ENCODE data around the gene KIRREL2. TPM values are rescaled to one million over a fixed set of nuclear protein-coding genes. Genes with fewer than 3 reads are reported as not detected.
"Not testable (repeated sequence)": the region's sequence is repeated elsewhere in the genome, so short reads cannot be mapped to it uniquely, and the experiment has no call there.

Gene KIRREL2
- total and polyA plus RNA-seq, 5 experiments from 2014 or later = 0.16 to 0.99 (median 0.77) TPM

DNA sequence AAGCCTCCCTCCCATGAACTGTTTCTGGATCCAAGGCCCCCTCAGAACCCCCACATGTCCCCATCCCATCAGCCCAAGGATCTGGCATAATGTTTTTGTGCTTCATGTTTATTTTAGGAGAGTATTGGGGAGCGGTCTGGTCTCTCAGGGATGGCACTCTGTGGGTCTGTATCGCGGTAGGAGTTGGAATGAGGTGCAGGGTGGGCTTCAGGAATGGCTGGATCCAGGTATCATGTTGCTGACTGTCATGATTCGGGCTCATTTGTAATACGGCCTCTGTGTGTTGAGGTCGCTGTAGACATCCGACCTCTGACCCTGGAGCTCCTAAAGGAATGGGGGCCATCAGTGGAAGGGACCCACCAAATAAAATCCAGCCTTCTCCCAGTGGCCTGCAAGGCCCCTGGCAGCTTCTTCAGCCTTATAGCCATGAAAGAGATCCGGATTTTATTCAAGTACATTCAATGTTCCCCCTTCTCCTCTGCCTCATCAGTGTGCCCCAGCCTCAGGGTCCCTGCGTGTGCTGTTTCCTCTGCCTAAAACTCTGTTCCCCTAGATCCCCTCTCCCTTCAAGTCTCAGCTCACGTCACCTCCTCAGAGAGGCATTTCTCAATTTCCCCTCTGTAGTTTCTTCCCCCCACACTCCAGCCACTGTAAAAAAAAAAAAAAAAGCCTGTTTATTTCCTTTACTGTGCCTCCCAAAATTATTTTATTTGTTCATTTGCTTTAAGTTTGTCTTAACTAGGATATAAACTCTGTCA, 47.8 kb downstream of the KIRREL2 start:
- no peak for DNase-seq
- peak overlapping the region; percentile 69 to 100 (median 99) for H3K4me3 Mint-ChIP-seq
- POLR2A ChIA-PET = interaction anchor here (0.7 to 4.1 kb wide), 6 partner anchors 23 to 1112 kb away, joined by 3 to 49 read pairs (median 4); partner anchors contain the start of gene LIN37
- H3K27ac Mint-ChIP-seq = peak overlapping the region; percentile 89 to 100 (median 96)
- no peaks in the 10 kb centered on the region for H3K9me3 Mint-ChIP-seq
- no peaks in the 10 kb centered on the region for H3K27me3 Mint-ChIP-seq
- peaks cover 33 to 75% (median 56%) of the 10 kb centered on the region in 4 donors for H3K4me1 Mint-ChIP-seq
- peaks cover 0 to 8% (median 5%) of the 10 kb centered on the region in 3 donors for H3K36me3 Mint-ChIP-seq
- no peak for ATAC-seq

DNA sequence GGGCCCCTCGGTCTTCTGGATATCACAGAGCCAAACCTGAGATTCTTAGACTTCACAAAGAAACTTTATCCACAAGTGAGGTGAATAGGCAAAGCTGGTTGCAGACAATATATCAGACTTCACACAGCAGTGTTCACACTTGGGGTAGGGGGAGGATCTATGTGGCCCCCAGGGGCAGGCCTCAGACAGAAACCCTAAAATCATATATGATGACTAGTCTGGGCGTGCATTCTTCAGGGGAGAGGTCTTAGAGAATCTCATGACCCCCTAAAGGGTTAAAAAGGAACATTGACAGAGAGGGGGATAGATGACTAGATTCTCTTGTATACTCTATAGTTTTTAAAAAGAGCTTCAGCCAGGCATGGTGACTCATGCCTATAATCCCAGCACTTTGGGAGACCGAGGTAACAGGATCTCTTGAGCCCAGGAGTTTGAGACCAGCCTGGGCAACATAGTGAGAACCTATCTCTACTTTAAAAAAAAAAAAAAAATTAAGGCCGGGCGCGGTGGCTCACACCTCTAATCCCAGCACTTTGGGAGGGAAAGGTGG, 48.5 kb downstream of the KIRREL2 start:
- peaks cover 0 to 8% (median 5%) of the 10 kb centered on the region in 3 donors for H3K36me3 Mint-ChIP-seq
- H3K27ac Mint-ChIP-seq = peak overlapping the region; percentile 89 to 100 (median 96)
- no peak for DNase-seq
- H3K4me1 Mint-ChIP-seq = peaks cover 33 to 80% (median 60%) of the 10 kb centered on the region in 4 donors
- POLR2A ChIA-PET = interaction anchor here (0.7 to 4.1 kb wide), 4 partner anchors 22 to 892 kb away, joined by 4 to 49 read pairs (median 4); no protein-coding TSS in a partner anchor
- no peaks in the 10 kb centered on the region for H3K9me3 Mint-ChIP-seq
- no peak for ATAC-seq
- peak overlapping the region in 7 of 10 donors; percentile 29 to 100 (median 99) for H3K4me3 Mint-ChIP-seq
- H3K27me3 Mint-ChIP-seq = no peaks in the 10 kb centered on the region

DNA sequence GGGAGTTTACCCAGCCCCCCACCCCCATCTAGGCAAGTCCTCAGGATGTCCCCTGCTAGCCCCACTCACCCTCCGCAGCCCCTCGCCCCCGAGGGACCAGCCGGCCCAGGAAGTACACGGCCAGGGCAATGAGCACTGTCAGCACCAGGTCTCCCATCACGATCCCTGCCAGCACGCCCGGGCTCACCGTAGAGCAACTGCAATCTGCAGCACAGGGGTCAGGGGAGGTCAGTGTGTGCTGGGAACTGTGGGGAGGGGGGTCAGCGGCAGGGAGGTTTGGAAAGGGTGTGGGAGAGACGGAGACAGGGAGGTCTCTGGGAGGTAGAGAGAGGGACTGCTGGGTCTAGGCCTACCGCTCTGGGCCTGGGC, 50.6 kb downstream of the KIRREL2 start:
- DNase-seq = no peak
- H3K27me3 Mint-ChIP-seq = no peaks in the 10 kb centered on the region
- H3K4me1 Mint-ChIP-seq = peaks cover 30 to 75% (median 55%) of the 10 kb centered on the region in 4 donors
- H3K36me3 Mint-ChIP-seq = peaks cover 0 to 8% (median 5%) of the 10 kb centered on the region in 3 donors
- POLR2A ChIA-PET = no interaction called here
- H3K9me3 Mint-ChIP-seq = no peaks in the 10 kb centered on the region
- H3K27ac Mint-ChIP-seq = peak overlapping the region in 6 of 10 donors; percentile 41 to 76 (median 61)
- ATAC-seq = no peak
- H3K4me3 Mint-ChIP-seq = peak overlapping the region in 3 of 10 donors; percentile 19 to 84 (median 58)

DNA sequence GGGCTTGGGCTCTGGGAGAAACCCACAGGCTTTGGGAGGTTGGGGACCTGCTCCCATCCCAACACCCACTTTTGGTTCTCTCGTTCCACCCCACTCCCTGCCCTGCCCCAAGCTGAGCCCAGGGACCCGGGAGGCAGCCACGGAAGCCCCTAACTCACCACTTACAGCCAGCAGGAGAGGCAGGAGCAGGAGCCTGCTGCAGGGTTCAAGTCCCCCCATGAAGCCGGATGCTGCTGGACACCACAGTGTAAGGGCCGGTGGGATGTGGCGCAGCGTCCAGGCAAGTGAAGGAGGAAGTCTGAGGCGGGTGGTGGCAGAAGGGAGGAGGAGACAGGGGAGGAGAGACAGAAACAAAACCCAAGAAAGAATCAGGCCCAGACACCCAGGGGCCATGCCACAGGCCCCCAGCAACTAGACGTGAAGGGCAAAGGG, 51.3 kb downstream of the KIRREL2 start, which contains the start of gene TYROBP:
TSS of gene TYROBP (minus strand) at position 286 of the 432 bp plus-strand sequence. CDS start at position 219, 67 bp downstream.
- H3K27ac Mint-ChIP-seq = peak within 1 kb of the TSS in 9 of 10 donors; percentile 63 to 90 (median 76)
- POLR2A ChIA-PET = interaction anchor here (1.1 kb wide), 1 partner anchor 10 kb away, joined by 3 read pairs; no protein-coding TSS in a partner anchor
- ATAC-seq = no peak
- peak within 1 kb of the TSS in 7 of 10 donors; percentile 19 to 84 (median 68) for H3K4me3 Mint-ChIP-seq
- peaks cover 28 to 68% (median 52%) of the 10 kb centered on the region in 4 donors for H3K4me1 Mint-ChIP-seq
- H3K27me3 Mint-ChIP-seq = no peaks in the 10 kb centered on the region
- no peak for DNase-seq
- no peaks in the 10 kb centered on the region for H3K9me3 Mint-ChIP-seq
- H3K36me3 Mint-ChIP-seq = peaks cover 0 to 8% (median 5%) of the 10 kb centered on the region in 3 donors

DNA sequence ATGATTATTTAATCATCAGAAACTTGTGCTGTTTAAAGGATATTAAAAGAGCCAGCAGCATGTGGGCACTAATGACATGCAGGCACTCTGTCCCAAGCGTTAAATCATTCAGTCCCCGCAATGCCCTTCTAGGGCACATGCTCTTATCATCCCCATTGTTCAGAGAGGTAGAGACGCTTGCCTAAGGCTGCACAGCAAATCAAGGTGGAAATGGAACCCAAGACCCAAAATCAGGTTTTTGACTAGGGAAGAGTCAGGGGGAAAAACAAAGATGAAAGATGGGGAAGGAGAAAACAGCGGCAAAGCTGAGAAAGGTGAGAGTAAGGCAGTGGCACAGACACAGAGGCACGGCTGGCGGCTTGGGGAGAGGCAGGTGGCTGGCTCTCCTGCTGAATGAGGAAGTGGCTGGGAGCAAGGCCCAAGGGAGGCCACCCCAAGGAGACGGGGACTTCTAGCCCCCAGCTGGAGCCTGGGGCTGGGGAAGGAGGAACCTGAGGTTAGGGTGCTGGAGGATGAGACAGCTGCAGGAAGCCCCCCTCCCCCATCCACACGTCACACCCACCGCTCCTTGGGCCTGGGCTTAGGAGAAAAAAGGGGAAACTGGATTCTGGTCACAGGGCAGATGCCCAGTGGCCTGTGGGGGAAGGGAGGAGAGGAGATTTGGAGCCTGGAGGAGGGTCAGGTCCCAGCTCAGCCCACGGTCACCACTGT, 52.4 kb downstream of the KIRREL2 start:
- H3K4me1 Mint-ChIP-seq = peaks cover 19 to 65% (median 44%) of the 10 kb centered on the region in 4 donors
- peaks cover 0 to 3% (median 0%) of the 10 kb centered on the region in 3 donors for H3K36me3 Mint-ChIP-seq
- POLR2A ChIA-PET = interaction anchor here (1.1 to 1.2 kb wide), 2 partner anchors 9 to 22 kb away, joined by 3 to 5 read pairs; no protein-coding TSS in a partner anchor
- H3K27me3 Mint-ChIP-seq = no peaks in the 10 kb centered on the region
- peak overlapping the region in 6 of 10 donors; percentile 43 to 82 (median 70) for H3K4me3 Mint-ChIP-seq
- ATAC-seq = peak; percentile 18 to 59
- H3K27ac Mint-ChIP-seq = peak overlapping the region in 8 of 10 donors; percentile 17 to 90 (median 78)
- no peaks in the 10 kb centered on the region for H3K9me3 Mint-ChIP-seq
- peak in 1 of 10 donors; percentile 54 for DNase-seq

DNA sequence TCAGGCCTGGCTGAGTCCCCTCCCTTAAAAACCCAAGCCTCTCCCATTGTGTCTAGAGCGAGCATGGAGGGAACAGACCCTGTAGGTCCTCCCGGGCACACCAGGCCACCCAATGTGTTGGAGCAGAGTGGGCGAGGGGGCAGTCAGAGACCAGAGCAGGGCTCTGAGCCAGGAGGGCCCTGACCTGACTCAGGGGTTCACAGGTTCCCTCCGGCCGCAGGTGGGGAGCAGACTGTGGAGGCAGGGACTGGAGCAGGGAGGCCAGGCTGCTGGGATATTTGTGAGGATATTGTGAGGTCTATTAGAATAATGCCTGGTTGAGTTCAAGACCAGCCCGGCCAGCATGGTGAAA, 52.9 kb downstream of the KIRREL2 start:
- Mint-ChIP-seq H3K4me3 (peak overlapping the region in 2 of 10 donors; percentile 55 to 82), H3K36me3 (no peaks in the 10 kb centered on the region), H3K9me3 (no peaks in the 10 kb centered on the region), H3K27ac (peak overlapping the region in 2 of 10 donors; percentile 53 to 87), H3K27me3 (no peaks in the 10 kb centered on the region), H3K4me1 (peaks cover 15 to 60% (median 39%) of the 10 kb centered on the region in 4 donors)
- DNase-seq = no peak
- no peak for ATAC-seq
- POLR2A ChIA-PET = interaction anchor here (0.9 to 1.2 kb wide), 2 partner anchors 20 to 22 kb away, joined by 3 to 5 read pairs; no protein-coding TSS in a partner anchor

DNA sequence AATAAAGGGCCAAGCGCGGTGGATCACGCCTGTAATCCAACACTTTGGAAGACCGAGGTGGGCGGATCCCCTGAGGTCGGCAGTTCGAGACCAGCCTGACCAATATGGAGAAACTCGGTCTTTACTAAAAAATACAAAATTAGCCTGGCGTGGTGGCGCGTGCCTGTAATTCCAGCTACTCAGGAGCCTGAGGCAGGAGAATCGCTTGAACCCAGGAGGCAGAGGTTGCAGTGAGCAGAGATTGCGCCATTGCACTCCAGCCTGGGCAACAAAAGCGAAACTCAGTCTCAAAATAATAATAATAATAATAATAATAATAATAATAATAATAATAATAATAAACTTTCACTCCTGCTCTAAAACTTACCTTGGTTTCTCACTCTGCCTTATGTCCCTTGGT, 53.6 kb downstream of the KIRREL2 start:
- not testable (repeated sequence) for ATAC-seq, H3K9me3 Mint-ChIP-seq, DNase-seq, H3K36me3 Mint-ChIP-seq, H3K4me3 Mint-ChIP-seq, H3K27me3 Mint-ChIP-seq
- Mint-ChIP-seq H3K4me1 (peaks cover 9 to 53% (median 33%) of the 10 kb centered on the region in 4 donors), H3K27ac (peak overlapping the region in 2 of 10 donors; percentile 13 to 87)
- POLR2A ChIA-PET = interaction anchor here (0.9 kb wide), 1 partner anchor 19 kb away, joined by 3 read pairs; no protein-coding TSS in a partner anchor

DNA sequence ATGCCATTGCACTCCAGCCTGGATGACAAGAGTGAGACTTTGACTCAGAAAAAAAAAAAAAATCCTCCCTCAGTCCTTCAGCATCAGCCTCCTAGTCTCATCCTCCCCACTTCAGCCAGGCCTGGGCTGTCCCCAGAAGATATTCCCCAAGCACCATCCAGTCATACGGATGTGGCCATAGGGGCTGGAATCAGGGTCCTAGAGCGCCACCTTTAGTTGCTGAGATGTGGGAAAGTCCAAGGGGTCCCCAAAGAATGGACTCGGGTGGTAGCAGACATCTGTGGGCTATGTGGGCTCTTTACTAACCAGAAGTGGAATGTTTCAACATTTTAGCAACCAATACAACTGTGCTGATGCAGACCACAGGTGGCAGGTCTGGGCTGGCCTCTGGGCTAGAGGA, 54.5 kb downstream of the KIRREL2 start:
- H3K9me3 Mint-ChIP-seq = no peaks in the 10 kb centered on the region
- peaks cover 9 to 52% (median 33%) of the 10 kb centered on the region in 4 donors for H3K4me1 Mint-ChIP-seq
- H3K36me3 Mint-ChIP-seq = no peaks in the 10 kb centered on the region
- H3K4me3 Mint-ChIP-seq = no peak overlapping the region
- DNase-seq (no peak), ATAC-seq (no peak)
- H3K27ac Mint-ChIP-seq = peak overlapping the region in 3 of 10 donors; percentile 12 to 28 (median 15)
- POLR2A ChIA-PET = interaction anchor here (0.9 kb wide), 1 partner anchor 15 kb away, joined by 3 read pairs; no protein-coding TSS in a partner anchor
- no peaks in the 10 kb centered on the region for H3K27me3 Mint-ChIP-seq

DNA sequence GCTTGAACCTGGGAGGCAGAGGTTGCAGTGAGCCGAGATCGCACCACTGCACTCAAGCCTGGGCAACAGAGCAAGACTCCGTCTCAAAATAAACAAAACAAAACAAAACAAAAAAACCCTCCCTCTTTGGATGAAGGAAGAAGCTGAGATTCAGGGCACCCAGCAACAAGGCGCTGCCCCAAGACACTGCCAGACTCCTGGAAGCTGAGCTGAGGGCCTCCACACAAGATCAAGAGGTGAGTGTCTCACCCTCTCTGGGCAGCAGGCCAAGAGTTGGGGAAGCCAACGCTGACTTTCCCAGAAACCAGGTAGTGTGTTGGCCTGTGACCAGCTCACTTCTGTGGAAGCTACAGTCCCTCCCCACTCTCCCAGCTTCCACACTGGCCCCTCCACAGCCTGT, 55.1 kb downstream of the KIRREL2 start:
- Mint-ChIP-seq H3K4me1 (peaks cover 9 to 47% (median 32%) of the 10 kb centered on the region in 4 donors), H3K27ac (peak overlapping the region in 2 of 10 donors; percentile 5 to 28), H3K9me3 (no peaks in the 10 kb centered on the region), H3K4me3 (peak overlapping the region in 1 of 10 donors; percentile 14), H3K27me3 (no peaks in the 10 kb centered on the region), H3K36me3 (no peaks in the 10 kb centered on the region)
- POLR2A ChIA-PET = interaction anchor here (0.8 to 0.9 kb wide), 2 partner anchors 11 to 15 kb away, joined by 3 read pairs; no protein-coding TSS in a partner anchor
- ATAC-seq = no peak
- no peak for DNase-seq

DNA sequence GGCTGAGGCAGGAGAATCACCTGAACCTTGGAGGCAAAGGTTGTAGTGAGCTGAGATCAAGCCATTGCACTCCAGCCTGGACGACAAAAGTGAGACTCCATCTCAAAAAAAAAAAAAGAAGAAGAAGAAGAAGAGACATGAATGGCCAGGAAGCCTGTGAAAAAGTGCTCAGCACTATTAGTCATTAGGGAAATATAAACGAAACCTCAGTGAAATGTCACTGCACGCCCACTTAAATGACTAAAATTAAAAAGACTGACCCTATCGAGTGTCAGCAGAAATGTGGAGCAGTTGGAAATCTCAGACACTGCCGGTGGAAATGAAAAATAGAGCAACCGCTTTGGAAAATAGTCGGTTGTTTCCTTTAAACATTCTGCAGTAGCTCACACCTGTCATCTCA, 56.9 kb downstream of the KIRREL2 start:
- no peak overlapping the region for H3K27ac Mint-ChIP-seq
- no peaks in the 10 kb centered on the region for H3K36me3 Mint-ChIP-seq
- DNase-seq (no peak), ATAC-seq (no peak)
- no peak overlapping the region for H3K4me3 Mint-ChIP-seq
- POLR2A ChIA-PET = no interaction called here
- peaks cover 9 to 36% (median 21%) of the 10 kb centered on the region in 4 donors for H3K4me1 Mint-ChIP-seq
- no peaks in the 10 kb centered on the region for H3K9me3 Mint-ChIP-seq
- no peaks in the 10 kb centered on the region for H3K27me3 Mint-ChIP-seq

DNA sequence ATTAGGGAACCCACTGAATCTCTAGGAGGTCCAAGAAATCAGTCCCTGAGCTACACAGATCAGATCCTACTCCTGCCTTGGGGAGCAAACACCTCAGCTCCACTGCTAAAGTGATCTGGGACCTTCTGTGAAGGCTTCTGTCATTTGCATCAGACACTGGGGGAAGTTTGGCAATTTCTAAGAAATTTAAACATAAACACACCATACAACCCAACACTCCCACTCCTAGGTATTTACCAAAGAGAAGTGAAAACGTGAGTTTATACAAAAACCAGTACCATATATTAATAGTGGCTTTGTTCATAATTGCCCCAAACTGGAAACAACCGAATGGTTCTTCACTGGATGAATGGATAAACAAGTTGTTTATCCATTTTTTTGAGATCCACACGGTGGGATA, 58.7 kb downstream of the KIRREL2 start:
- no peak for DNase-seq
- H3K4me1 Mint-ChIP-seq = peaks cover 4 to 20% (median 8%) of the 10 kb centered on the region in 4 donors
- no peaks in the 10 kb centered on the region for H3K36me3 Mint-ChIP-seq
- POLR2A ChIA-PET = no interaction called here
- no peak overlapping the region for H3K4me3 Mint-ChIP-seq
- no peaks in the 10 kb centered on the region for H3K9me3 Mint-ChIP-seq
- no peak for ATAC-seq
- no peak overlapping the region for H3K27ac Mint-ChIP-seq
- no peaks in the 10 kb centered on the region for H3K27me3 Mint-ChIP-seq

All from naive thymus-derived CD8-positive, alpha-beta T cell (primary cell).